GM12875 (cell line): ENCODE results near the gene MAPK12.
A peak's percentile ranks its signal among the peaks of the same experiment; 100 is the strongest.

Source experiments
- H3K4me3 ChIP-seq: one replicate; pipeline ENCODE4 v1.5.1; 2011; ENCODE audit warnings: low read depth, low read length, control low read depth
- TF ChIP-seq, protein P1 (sequence below): IDR thresholded peaks from 2 replicates; pipeline ENCODE4 v1.5.1; 2011; ENCODE audit warnings: low read depth, mild to moderate bottlenecking, control low read depth, inconsistent platforms, low read length, moderate library complexity, borderline replicate concordance; ENCODE audit not compliant: insufficient read depth

MAPK12 gene

DNA sequence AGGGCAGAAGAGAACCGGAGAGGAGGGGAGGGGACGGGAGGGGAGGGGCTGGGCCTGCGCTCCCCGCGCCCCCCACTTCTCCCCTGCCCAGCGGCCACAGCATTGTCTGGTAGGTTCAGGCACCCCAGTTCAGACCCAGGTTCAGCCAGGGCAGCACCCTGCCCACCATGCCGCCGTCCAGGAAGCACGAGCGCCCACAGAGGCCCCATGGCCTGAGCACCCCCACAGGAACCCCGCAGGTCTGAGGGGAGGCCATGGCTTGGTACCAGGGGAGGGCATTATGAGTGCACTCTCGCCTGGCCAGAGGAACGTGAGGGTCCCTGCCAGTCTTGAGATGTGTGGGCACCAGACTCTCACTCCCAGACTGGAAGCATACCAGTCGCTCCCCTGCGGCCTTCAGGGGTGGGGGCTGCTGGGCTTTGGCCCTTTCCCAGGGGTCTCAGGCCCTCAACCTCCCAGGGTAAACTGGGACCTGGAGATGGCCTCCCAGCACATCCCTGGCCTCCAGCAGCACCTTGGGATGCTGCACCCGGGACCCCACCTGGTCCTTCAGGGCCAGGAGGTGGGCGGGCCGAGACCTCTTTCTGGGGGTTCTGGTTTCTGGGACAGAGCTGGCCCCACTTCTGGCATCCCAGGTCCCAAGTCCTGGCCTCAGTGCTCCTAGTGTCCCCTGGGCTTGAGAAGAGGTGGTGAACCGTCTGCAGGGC, 46.6 kb upstream of the MAPK12 start:
- TF ChIP-seq, protein P1, sequence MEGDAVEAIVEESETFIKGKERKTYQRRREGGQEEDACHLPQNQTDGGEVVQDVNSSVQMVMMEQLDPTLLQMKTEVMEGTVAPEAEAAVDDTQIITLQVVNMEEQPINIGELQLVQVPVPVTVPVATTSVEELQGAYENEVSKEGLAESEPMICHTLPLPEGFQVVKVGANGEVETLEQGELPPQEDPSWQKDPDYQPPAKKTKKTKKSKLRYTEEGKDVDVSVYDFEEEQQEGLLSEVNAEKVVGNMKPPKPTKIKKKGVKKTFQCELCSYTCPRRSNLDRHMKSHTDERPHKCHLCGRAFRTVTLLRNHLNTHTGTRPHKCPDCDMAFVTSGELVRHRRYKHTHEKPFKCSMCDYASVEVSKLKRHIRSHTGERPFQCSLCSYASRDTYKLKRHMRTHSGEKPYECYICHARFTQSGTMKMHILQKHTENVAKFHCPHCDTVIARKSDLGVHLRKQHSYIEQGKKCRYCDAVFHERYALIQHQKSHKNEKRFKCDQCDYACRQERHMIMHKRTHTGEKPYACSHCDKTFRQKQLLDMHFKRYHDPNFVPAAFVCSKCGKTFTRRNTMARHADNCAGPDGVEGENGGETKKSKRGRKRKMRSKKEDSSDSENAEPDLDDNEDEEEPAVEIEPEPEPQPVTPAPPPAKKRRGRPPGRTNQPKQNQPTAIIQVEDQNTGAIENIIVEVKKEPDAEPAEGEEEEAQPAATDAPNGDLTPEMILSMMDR = no peak
- no peak overlapping the region for H3K4me3 ChIP-seq

GRCh38 chr22:50306753-50307749, 45.6 kb upstream of the MAPK12 start, which contains the start of gene PLXNB2:
Gene PLXNB2, minus strand, starts transcription at chr22:50307646. Its CDS starts 17,062 bp downstream, at chr22:50290584.
- peak within 1 kb of the TSS; percentile 93 for H3K4me3 ChIP-seq
- TF ChIP-seq, protein P1 = no peak

- H3K4me3 ChIP-seq = peak overlapping the region; percentile 93
- TF ChIP-seq, protein P1 = no peak
Observed at GRCh38 chr22:50305923-50306566, 44.6 kb upstream of the MAPK12 start.

DNA sequence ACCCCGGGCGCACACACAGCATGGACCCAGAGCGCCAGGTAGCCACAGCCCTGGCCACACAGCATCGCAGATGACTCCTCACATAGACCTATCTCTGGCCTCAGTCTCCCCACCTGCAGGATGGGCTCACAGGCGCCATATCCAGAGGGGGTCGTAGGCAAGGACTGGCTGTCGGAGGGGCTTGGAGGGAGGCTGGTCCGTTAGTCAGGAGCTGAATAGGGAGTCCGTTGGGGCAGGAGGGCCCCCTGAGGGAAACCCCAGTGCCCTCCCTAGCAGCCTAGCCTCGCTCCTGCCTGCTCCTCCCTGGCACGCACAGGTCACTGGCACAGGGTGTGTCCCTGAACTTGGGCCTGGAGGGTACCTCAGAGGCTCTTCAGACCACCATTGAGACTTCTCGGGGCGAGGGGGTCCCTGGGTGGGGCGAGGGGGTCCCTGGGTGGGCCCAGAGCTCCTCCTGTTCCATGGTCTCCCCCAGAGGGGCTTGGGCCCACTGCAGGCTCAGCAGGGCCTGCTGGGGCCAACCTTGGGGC, 44.0 kb upstream of the MAPK12 start:
- TF ChIP-seq, protein P1 = no peak
- H3K4me3 ChIP-seq = peak overlapping the region; percentile 93

DNA sequence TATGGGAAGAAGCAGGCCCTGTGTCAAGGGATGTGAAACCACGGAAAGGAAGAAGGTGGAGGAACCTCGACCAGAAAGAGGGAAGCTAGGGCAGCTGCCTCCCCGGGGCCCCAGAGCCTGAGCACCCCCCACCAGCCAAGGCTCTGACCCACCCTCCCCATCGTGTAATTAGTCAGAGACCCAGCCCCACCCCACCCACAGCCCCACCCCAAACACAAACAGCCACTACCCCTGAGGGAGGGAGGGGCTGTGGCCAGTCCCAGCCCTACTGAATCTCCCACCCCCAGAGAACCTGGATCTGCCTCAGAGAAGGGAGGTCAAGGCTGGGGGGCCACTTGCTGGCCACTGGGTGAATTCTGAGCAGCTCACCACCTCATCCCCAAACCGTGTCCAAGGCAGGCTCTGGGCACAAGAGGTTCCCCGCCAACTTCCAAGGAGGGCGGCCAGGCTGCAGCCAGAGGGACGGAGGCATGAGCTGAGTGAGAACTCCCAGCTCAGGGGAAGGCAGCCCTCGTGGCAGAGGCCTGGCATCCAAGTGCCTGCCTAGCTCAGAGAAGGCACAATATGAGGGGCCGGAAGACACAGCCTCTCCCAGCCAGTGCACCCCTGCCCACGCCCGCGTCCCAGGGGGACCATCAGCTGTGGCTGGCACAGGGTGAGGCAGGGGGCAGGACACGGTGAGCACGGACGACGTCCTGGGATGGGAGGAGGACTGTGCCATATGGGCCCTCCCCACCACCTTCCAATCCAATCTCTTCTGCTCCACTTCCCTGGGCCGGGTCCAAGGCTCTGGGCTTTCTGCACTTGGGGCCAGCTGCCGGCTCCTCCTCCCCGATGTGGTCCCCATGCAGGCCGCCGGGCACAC, 43.3 kb upstream of the MAPK12 start:
- H3K4me3 ChIP-seq = peak overlapping the region; percentile 93
- TF ChIP-seq, protein P1 = no peak
